Activated T-cell treated with anti-CD3 and anti-CD28 coated beads, Interleukin-2, amount 50 U/mL, for 72 hours (primary cell): ENCODE results near the gene RGS17. TPM values are rescaled to one million over a fixed set of nuclear protein-coding genes. Genes with fewer than 3 reads are reported as not detected.

Experiments
- ATAC-seq, 2 donors: fragments of 150-1000 bp; cut with Tn5 transposase; replicated peaks in 1 of 2; 2 replicates each; pipeline ENCODE4 v1.10.0; 2021; ENCODE audit warnings: moderate library complexity in 2 of 2, mild to moderate bottlenecking in 1 of 2
- DNase-seq, 2 donors: peaks; one replicate each; pipeline ENCODE4 v3.0.0; 2021 to 2022; ENCODE audit warnings: mixed read lengths in 1 of 2
- H3K27ac Mint-ChIP-seq: one replicate; pipeline ENCODE4 v1.8.0; 2022; ENCODE audit warnings: mild to moderate bottlenecking, moderate library complexity, mixed read lengths
- H3K27me3 Mint-ChIP-seq: one replicate; pipeline ENCODE4 v1.8.0; 2022; ENCODE audit warnings: low read depth, mixed read lengths
- H3K36me3 Mint-ChIP-seq, 2 donors: one replicate each; pipeline ENCODE4 v1.8.0; 2022; ENCODE audit warnings: mixed read lengths in 2 of 2, mild to moderate bottlenecking in 1 of 2; ENCODE audit not compliant: insufficient read depth in 2 of 2
- H3K4me1 Mint-ChIP-seq: one replicate; pipeline ENCODE4 v1.8.0; 2022; ENCODE audit warnings: low read depth, mixed read lengths
- H3K4me3 Mint-ChIP-seq, 2 donors: one replicate each; pipeline ENCODE4 v1.8.0; 2022; ENCODE audit warnings: mild to moderate bottlenecking in 2 of 2, mixed read lengths in 2 of 2, moderate library complexity in 2 of 2
- H3K9me3 Mint-ChIP-seq, 2 donors: one replicate each; pipeline ENCODE4 v1.8.0; 2022; ENCODE audit warnings: mixed read lengths in 2 of 2
- total RNA-seq, 2 donors: library from RNA; stranded (reverse); gene quantifications; one replicate each; pipeline ENCODE4 v1.2.3, GENCODE V29; 2022

RGS17 gene, protein sequence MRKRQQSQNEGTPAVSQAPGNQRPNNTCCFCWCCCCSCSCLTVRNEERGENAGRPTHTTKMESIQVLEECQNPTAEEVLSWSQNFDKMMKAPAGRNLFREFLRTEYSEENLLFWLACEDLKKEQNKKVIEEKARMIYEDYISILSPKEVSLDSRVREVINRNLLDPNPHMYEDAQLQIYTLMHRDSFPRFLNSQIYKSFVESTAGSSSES
- not detected for total RNA-seq

DNA sequence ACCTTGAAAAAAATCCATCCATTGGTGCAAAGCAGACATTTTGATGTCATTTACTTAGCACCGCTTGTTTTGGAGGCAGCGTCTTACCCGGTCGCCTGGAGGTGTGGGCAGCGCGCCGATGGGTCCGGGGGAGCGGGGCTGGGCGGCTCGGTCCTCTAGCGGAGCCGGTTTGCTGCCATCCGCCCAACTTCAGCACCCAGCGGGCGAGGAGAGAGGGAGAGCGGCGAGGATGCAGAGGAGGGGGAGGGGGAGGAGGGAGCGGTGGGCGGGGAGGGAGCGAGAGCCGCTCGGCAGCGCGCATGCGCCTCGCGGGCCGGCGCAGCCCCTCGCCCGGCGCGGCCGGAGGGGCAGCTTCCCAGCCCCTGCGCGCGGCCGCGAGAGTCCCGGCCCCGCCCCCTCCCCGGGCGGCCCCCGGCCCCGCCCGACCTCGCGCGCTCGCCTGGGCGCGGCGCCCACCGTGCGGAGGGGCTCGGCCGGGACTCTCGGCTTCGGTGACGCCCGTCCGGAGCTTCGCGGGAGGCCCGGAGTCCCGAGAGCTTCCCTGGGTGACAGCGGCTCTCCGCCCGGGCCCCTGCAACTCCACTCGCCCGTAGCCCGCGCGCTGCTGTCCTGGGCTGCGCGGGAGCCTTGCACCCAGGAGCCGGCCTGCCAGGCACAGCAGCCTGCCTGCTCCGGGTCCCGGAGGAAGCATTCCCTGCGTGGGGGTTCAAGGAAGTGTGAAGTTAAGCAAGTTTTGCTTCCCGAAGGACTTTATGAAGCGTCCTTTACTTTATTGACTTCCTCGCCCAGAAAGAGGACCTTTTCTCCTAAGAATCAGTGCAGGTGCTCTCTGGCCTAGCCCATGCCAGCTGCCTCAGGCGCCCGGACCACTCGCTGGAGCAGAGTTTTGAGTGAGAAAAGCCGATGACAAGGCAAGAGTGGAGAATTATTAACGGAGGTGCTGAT is at the start of gene RGS17:
Gene RGS17, minus strand, starts transcription at position 246 of the 945 bp plus-strand sequence. CDS start 87,264 bp downstream, outside the sequence.
- ATAC-seq (peak; percentile 70), DNase-seq (peak; percentile 31 to 41)
- Mint-ChIP-seq H3K36me3 (no peaks in the 10 kb centered on the region), H3K4me3 (peak within 1 kb of the TSS; percentile 79 to 87), H3K27me3 (peaks cover 39% of the 10 kb centered on the region), H3K27ac (no peak within 1 kb of the TSS), H3K4me1 (peaks cover 14% of the 10 kb centered on the region), H3K9me3 (peaks cover 0 to 2% of the 10 kb centered on the region in 2 donors)

DNA sequence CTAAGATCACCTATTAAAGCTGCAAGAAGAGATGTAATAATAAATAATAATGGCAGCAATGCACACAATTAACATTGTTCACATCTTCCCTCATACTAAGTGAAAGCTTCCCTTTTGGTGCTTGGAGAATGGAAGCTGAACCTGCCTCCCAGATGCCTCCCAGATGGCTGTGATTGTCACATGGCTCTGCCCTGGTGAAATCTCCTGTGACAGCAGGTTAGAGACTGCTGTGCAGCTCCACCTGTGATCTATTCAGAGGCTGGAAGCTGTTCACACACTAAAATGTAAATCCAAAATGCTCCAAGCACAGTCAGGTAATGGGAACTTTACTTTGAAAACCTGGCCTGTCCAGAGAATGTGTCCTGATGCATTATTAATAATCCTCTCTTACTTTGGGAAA is 41.7 kb upstream of the RGS17 start:
- no peak overlapping the region for H3K4me3 Mint-ChIP-seq
- DNase-seq = no peak
- no peaks in the 10 kb centered on the region for H3K9me3 Mint-ChIP-seq
- ATAC-seq = no peak
- no peaks in the 10 kb centered on the region for H3K4me1 Mint-ChIP-seq
- no peak overlapping the region for H3K27ac Mint-ChIP-seq
- no peaks in the 10 kb centered on the region for H3K27me3 Mint-ChIP-seq
- H3K36me3 Mint-ChIP-seq = no peaks in the 10 kb centered on the region

DNA sequence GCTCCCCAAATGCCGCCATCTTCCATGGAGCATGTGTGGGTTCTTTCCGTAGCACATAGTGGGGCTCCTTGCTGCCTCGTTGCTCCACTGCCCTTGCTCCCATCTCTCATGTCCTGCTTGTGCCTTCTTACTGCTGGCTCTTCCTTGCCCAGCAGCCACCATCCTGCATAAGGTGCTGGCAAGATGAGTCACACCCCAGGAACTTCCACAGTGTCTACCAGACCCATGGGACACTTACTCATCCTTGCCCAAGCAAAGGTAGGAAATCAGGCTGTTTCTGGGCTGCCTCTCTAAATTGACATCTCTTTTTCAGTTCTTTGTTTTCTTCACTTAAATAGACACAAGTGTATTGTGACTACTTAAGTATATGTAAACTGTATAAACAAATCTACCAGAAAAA is 39.4 kb upstream of the RGS17 start:
- Mint-ChIP-seq H3K4me1 (no peaks in the 10 kb centered on the region), H3K27ac (no peak overlapping the region), H3K4me3 (no peak overlapping the region), H3K9me3 (no peaks in the 10 kb centered on the region), H3K27me3 (no peaks in the 10 kb centered on the region), H3K36me3 (no peaks in the 10 kb centered on the region)
- ATAC-seq (no peak), DNase-seq (no peak)

DNA sequence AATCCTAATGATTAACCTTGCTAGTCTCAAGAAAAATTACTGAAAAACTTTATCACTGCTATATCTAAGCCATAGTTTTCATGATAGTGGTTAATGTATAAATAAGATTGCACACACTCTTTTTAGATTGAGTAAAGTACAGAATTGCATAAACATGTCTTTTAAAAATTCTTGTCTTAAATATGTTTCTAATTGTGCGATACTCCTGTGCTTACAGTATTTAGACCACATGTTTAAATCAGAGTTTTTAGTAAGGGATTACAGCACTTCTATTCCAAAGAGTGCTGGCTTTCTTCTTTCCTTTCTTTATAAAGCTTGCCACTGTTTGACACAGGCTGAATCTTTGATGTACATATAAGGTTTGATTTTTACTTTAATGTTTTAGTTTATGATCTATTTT is 36.8 kb upstream of the RGS17 start:
- no peak for ATAC-seq
- Mint-ChIP-seq H3K36me3 (no peaks in the 10 kb centered on the region), H3K27ac (no peak overlapping the region), H3K27me3 (no peaks in the 10 kb centered on the region), H3K4me3 (no peak overlapping the region), H3K9me3 (peaks cover 0 to 1% of the 10 kb centered on the region in 2 donors), H3K4me1 (no peaks in the 10 kb centered on the region)
- DNase-seq = no peak

DNA sequence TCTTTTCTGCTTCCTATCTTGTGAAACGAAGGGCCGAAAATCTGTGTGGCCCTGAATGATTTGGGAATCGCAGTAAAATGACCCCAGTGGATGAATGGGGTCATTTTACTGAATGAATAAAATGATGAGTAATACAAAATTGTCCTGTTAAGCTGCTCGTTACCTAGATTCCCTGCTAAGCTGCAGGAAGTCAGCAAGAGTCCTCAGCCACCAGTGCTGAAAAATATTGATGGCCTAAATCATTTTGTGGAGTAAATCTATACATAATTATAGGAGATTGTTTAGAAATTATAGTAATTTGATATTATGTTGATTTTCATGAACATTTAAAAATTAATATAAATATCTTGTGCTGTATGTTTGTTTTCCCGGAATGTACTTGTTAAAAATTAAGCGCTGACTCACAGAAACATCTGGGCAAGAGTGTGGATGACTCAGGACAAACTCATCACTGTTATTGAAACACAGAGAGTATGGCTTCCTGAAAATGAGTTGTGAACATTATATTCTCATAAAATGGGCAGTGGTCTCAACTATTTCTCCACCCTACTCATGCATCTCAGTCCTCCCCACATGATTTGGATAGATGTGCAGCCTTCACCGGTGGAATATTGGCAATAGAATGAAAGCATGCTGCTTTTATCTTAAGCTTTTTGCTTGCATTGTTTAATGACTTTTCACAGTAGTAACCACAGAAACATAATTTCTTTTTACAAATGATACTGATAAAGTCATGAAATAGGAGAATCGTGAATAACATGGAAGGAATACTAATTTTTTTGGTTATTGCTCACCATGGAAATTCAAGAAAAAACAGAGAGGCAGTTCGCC is 36.2 kb upstream of the RGS17 start:
- Mint-ChIP-seq H3K4me3 (no peak overlapping the region), H3K27me3 (no peaks in the 10 kb centered on the region), H3K36me3 (no peaks in the 10 kb centered on the region), H3K9me3 (peaks cover 0 to 1% of the 10 kb centered on the region in 2 donors), H3K27ac (no peak overlapping the region), H3K4me1 (no peaks in the 10 kb centered on the region)
- DNase-seq (no peak), ATAC-seq (no peak)

DNA sequence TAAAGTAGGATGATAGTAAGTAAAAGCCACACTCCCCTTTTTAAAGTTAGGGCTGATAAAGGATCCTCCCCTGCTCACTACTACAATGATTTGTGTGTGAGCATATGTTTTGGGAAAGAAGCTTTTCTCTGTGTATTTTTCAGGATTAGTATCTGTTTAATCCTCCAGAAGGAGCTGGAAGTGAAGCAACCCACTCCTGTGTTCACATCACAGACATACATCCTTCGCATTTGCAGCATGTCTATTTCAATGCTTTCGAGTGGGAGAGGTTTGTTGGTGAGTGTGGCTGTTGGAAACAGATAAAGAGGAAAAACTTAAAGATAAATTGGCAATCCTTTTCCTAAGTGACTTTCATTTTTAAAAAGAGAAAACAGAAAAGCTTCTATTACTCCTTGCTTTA is 31.6 kb upstream of the RGS17 start:
- peaks cover 0 to 1% of the 10 kb centered on the region in 2 donors for H3K9me3 Mint-ChIP-seq

DNA sequence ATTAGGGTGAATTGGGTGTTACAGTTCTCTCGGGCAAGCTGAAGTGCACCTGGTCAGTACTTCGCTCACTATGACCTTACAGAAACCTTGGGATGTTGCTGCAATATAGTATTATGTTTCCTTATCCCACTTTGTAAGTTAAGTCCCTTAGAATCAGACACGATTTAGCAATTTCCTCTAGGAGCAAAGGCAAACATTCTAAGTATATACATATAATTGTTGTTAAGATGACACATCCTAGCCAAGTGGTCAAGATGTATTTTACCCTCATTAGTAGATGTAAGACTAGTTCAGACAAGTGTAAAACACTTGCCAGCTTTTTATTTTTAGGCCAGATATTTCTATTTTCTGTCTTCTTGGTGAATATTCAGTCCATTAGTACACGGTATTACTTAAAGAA is 31.1 kb upstream of the RGS17 start:
- no peak for DNase-seq
- H3K9me3 Mint-ChIP-seq = peaks cover 0 to 1% of the 10 kb centered on the region in 2 donors
- H3K27ac Mint-ChIP-seq = no peak overlapping the region
- H3K4me3 Mint-ChIP-seq = no peak overlapping the region
- no peaks in the 10 kb centered on the region for H3K4me1 Mint-ChIP-seq
- no peaks in the 10 kb centered on the region for H3K36me3 Mint-ChIP-seq
- ATAC-seq = no peak
- H3K27me3 Mint-ChIP-seq = no peaks in the 10 kb centered on the region

More for the DNA sequence above, 31.6 kb upstream of the RGS17 start:
- ATAC-seq = no peak
- Mint-ChIP-seq H3K36me3 (no peaks in the 10 kb centered on the region), H3K4me1 (no peaks in the 10 kb centered on the region), H3K27ac (no peak overlapping the region), H3K27me3 (no peaks in the 10 kb centered on the region), H3K4me3 (no peak overlapping the region)
- DNase-seq = no peak

DNA sequence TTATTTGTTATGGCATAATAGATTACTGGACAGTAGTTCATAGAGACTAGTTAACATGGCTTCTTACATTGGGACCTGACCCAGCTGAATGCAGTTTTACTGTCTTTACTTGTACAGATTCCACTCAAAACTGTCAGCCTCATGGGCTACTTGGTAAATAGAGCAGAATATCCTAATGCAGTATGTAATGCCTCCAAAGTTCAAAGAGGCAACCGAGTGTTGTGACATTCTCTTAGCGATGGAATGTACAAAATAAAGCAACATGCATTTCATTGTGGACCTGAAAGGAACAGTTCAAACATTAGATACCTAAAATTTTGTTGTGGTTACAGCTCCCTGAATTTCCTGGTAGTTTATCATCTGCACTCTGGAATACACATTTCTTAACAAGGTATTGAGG is 29.1 kb upstream of the RGS17 start:
- no peak overlapping the region for H3K27ac Mint-ChIP-seq
- H3K36me3 Mint-ChIP-seq = no peaks in the 10 kb centered on the region
- no peaks in the 10 kb centered on the region for H3K4me1 Mint-ChIP-seq
- no peak for ATAC-seq
- DNase-seq = no peak
- H3K4me3 Mint-ChIP-seq = no peak overlapping the region
- H3K27me3 Mint-ChIP-seq = no peaks in the 10 kb centered on the region
- no peaks in the 10 kb centered on the region for H3K9me3 Mint-ChIP-seq

DNA sequence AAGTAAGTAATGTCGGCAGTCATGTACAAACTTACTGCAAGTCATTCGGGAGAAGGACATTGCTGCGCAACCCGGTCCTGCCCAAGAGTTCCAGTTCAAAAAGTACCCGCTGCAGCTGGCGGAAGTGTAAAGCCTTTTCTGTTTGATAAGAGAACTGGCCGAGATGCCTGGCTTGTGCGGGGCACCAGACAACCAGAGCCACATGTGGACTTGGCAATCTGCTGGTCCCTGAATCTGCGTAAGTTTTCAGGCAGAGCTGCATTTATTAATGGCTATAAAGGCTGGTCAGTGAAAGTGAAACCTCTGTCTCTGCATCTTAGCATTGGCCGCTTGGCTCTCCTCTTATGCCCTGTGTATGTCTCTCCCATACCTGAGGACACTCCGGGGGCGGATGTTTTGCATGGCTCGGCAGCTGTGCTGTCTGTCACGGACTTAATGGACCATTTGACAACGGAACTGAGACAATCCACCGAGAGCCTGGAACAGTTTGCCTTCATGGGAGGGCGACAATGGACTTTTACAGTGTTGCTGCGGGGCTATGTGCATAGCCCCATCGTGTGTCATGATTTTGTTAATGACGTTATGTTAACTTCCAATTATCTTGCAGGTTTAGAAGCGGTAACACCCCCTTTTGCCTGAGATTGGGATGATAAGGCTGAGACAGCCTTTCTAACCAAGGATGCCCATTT is 19.8 kb upstream of the RGS17 start:
- ATAC-seq (no peak), DNase-seq (no peak)
- Mint-ChIP-seq H3K9me3 (peaks cover 0 to 1% of the 10 kb centered on the region in 2 donors), H3K27ac (no peak overlapping the region), H3K36me3 (no peaks in the 10 kb centered on the region), H3K4me1 (no peaks in the 10 kb centered on the region), H3K27me3 (peaks cover 7% of the 10 kb centered on the region), H3K4me3 (no peak overlapping the region)

DNA sequence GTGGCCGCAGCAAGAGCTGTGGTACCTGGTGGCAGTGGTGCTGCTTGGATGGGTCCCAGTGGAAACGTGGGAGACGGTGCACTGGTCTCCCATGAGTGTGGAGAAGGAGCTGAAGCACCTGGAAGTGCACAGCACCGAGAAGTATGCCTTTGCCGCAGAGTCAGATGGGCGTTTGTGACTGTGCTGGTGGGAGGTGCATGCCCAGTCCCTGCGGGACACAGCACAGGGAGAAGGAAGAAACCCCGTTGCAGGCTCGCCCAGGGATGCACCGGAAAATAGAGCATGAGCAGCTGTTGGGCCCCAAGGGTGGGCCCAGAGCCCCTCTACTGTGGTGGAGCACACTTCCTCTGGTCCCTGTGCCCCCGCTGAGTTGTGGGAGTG is 19.3 kb upstream of the RGS17 start:
- H3K9me3 Mint-ChIP-seq = peaks cover 0 to 1% of the 10 kb centered on the region in 2 donors
- H3K27me3 Mint-ChIP-seq = peaks cover 7% of the 10 kb centered on the region
- DNase-seq (no peak), ATAC-seq (no peak)
- no peak overlapping the region for H3K27ac Mint-ChIP-seq
- H3K4me1 Mint-ChIP-seq = no peaks in the 10 kb centered on the region
- H3K4me3 Mint-ChIP-seq = no peak overlapping the region
- H3K36me3 Mint-ChIP-seq = no peaks in the 10 kb centered on the region

DNA sequence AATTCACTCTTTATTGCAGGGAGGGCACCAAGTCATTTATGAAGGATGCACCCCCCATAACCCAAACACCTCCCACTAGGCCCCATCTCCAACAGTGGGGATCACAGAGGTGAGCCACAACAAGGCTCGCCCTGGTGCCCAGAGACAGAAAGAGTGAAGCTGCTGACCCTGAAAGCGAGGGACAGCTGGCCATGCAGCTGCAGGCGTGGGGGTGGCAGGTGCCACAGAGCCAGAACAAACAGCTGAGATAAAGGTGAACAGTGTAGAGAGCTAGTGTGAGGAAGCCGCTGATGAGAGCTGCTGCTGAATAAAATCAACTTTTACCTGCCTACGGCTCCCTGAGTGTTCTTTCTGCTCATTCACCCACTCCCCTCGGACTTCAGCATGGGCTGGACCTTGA is 18.8 kb upstream of the RGS17 start:
- Mint-ChIP-seq H3K27me3 (peaks cover 7% of the 10 kb centered on the region), H3K36me3 (no peaks in the 10 kb centered on the region), H3K9me3 (peaks cover 0 to 1% of the 10 kb centered on the region in 2 donors), H3K27ac (no peak overlapping the region), H3K4me1 (no peaks in the 10 kb centered on the region), H3K4me3 (no peak overlapping the region)
- ATAC-seq (no peak), DNase-seq (no peak)

DNA sequence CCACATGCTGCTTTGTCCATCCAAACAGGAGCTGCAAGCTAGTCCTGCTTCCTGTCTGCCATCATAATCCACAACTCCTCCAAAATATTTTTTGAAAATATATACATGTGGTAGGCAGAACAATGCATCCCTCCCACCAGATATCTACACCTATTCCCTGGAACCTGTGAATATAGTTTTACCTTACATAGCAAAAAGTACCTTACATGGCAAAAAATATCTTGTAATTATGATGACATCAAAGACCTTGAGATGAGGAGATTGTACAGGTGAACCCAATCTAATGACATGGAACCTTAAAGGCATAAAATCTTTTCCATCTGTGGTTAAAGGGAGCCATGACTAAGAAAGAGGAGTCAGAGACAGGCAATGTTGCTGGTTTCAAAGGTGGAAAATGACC is 15.3 kb upstream of the RGS17 start:
- Mint-ChIP-seq H3K4me3 (no peak overlapping the region), H3K36me3 (no peaks in the 10 kb centered on the region), H3K27me3 (peaks cover 7% of the 10 kb centered on the region), H3K4me1 (no peaks in the 10 kb centered on the region), H3K9me3 (peaks cover 0 to 1% of the 10 kb centered on the region in 2 donors), H3K27ac (no peak overlapping the region)
- ATAC-seq (no peak), DNase-seq (no peak)
